K562 (cell line): ENCODE results near the gene NOP14. TPM values are rescaled to one million over a fixed set of nuclear protein-coding genes. Genes with fewer than 3 reads are reported as not detected.

ENCODE experiments used
- ATAC-seq: fragments of 200-7000 bp; cut with Tn5 transposase; 3 replicates; pipeline ENCODE4 v1.9.1; 2020; ENCODE audit warnings: moderate library complexity
- BruUV-seq: library from RNA; stranded (reverse); fragments of 400-500 nt; replicated peaks from 2 replicates; lab custom pipeline; 2021; lab: Mats Ljungman, UMichigan
- CTCF ChIA-PET: fragments of 300-600 bp; formaldehyde crosslinking; extraction: SDS; loops from one replicate; lab custom pipeline; 2021; ENCODE audit warnings: low intra/inter-chr PET ratio; lab: Yijun Ruan, JAX
- POLR2A ChIA-PET: fragments of 300-600, 350-650 bp; sonication (Branson Sonifier 250); formaldehyde crosslinking; extraction: SDS; loops from one replicate; lab custom pipeline; 2021; ENCODE audit warnings: antibody characterized with exemption, inconsistent platforms; lab: Yijun Ruan, JAX
- DNase-seq, 4 experiments: peaks; one replicate each; pipeline versions ENCODE4 v3.0.0 to v3.0.0-alpha.2; 2011 to 2018; ENCODE audit warnings: low spot score in 3 of 4, mixed read lengths in 3 of 4; ENCODE audit errors: extremely low read depth in 1 of 4
- FAIRE-seq: peaks from 2 replicates; lab custom pipeline; 2011; peaks lifted over from hg19 to GRCh38; lab: Jason Lieb, UNC
- H2AFZ ChIP-seq: 2 replicates; pipeline ENCODE4 v1.6.0; 2011; ENCODE audit warnings: low read depth, low read length, control low read depth, inconsistent platforms
- H3K27ac ChIP-seq: fragments of 200-600 bp; 3 replicates; pipeline ENCODE4 v1.8.0; 2011; ENCODE audit warnings: low read depth, mild to moderate bottlenecking, control low read depth, inconsistent platforms, low read length, moderate library complexity, mixed read lengths; ENCODE audit errors: extremely low read depth
- H3K27me3 ChIP-seq, 2 experiments: fragments of 300-600 bp in 1 of 2; 2 replicates in 1 of 2; 3 replicates in 1 of 2; pipeline versions ENCODE4 v1.6.0 to v1.8.0; 2011; ENCODE audit warnings: inconsistent platforms in 2 of 2, low read length in 2 of 2, mild to moderate bottlenecking in 1 of 2, mixed read lengths in 1 of 2, moderate library complexity in 1 of 2; ENCODE audit not compliant: control insufficient read depth in 2 of 2, insufficient read depth in 2 of 2
- H3K36me3 ChIP-seq: fragments of 300-600 bp; 3 replicates; pipeline ENCODE4 v1.8.0; 2011; ENCODE audit warnings: mild to moderate bottlenecking, low read length, inconsistent platforms; ENCODE audit not compliant: control insufficient read depth, insufficient read depth
- H3K4me1 ChIP-seq, 2 experiments: fragments of 200-600 bp in 1 of 2; replicated peaks in 1 of 2; 2 replicates in 1 of 2; 3 replicates in 1 of 2; pipeline versions ENCODE4 v1.5.1 to v1.8.0; 2011; ENCODE audit warnings: inconsistent platforms in 2 of 2, low read length in 2 of 2, mild to moderate bottlenecking in 1 of 2, mixed read lengths in 1 of 2, moderate library complexity in 1 of 2; ENCODE audit not compliant: control insufficient read depth in 2 of 2, insufficient read depth in 2 of 2
- H3K4me2 ChIP-seq: 2 replicates; pipeline ENCODE4 v1.6.1; 2011; ENCODE audit warnings: low read length, control low read depth, inconsistent platforms, mixed read lengths; ENCODE audit not compliant: insufficient read depth
- H3K4me3 ChIP-seq: fragments of 200-600 bp; sonication (generic), shearing (Covaris generic); 2 replicates; pipeline ENCODE4 v1.5.1; 2016; ENCODE audit warnings: control low read depth, inconsistent platforms
- H3K79me2 ChIP-seq: fragments of 200-600 bp; 3 replicates; pipeline ENCODE4 v1.8.0; 2011; ENCODE audit warnings: low read length, inconsistent platforms; ENCODE audit not compliant: control insufficient read depth, insufficient read depth
- H3K9ac ChIP-seq, 2 experiments: 2 replicates each; pipeline versions ENCODE4 v1.6.0 to v1.6.1; 2011; ENCODE audit warnings: low read depth in 2 of 2, low read length in 2 of 2, control low read depth in 1 of 2, inconsistent platforms in 1 of 2, mild to moderate bottlenecking in 1 of 2, mixed read lengths in 1 of 2; ENCODE audit not compliant: insufficient read depth in 1 of 2
- H3K9me1 ChIP-seq: one replicate; pipeline ENCODE4 v1.6.0; 2011; ENCODE audit warnings: inconsistent platforms, mild to moderate bottlenecking, low read length, moderate library complexity; ENCODE audit not compliant: control insufficient read depth, insufficient read depth
- H3K9me3 ChIP-seq: replicated peaks from 2 replicates; pipeline ENCODE4 v1.5.1; 2011; ENCODE audit warnings: low read depth, low read length, inconsistent platforms; ENCODE audit not compliant: control insufficient read depth, insufficient read depth
- H4K20me1 ChIP-seq: replicated peaks from 2 replicates; pipeline ENCODE4 v1.6.1; 2011; ENCODE audit warnings: low read length, inconsistent platforms, mixed read lengths; ENCODE audit not compliant: control insufficient read depth, insufficient read depth
- CHD1 ChIP-seq: fragments of 200-600 bp; sonication (generic); IDR thresholded peaks from one replicate; pipeline ENCODE4 v1.6.1; 2012; ENCODE audit warnings: mild to moderate bottlenecking, moderate library complexity, low read length, inconsistent platforms
- E2F3 ChIP-seq: fragments of 250-450 bp; sonication (Bioruptor Pico); IDR thresholded peaks from 2 replicates; pipeline ENCODE4 v1.4.0; 2020; ENCODE audit warnings: mild to moderate bottlenecking
- FOS ChIP-seq: IDR thresholded peaks from 3 replicates; pipeline ENCODE4 v1.6.1; 2011; ENCODE audit not compliant: insufficient read length; ENCODE audit errors: extremely low read depth
- HDGF ChIP-seq: fragments of 450-650 bp; IDR thresholded peaks from 2 replicates; pipeline ENCODE4 v1.6.1; 2016
- HES1 ChIP-seq: fragments of 450-650 bp; IDR thresholded peaks from 2 replicates; pipeline ENCODE4 v1.6.1; 2016; ENCODE audit warnings: low read depth, mild to moderate bottlenecking, moderate library complexity
- NEUROD1 ChIP-seq: fragments of 150-350 bp; IDR thresholded peaks from 2 replicates; pipeline ENCODE4 v1.6.1; 2014; ENCODE audit warnings: borderline replicate concordance, low read length, low read depth; ENCODE audit not compliant: partially characterized antibody
- RBFOX2 ChIP-seq: fragments of 200-400 bp; formaldehyde crosslinking; IDR thresholded peaks from 2 replicates; pipeline ENCODE4 v1.6.1; 2017; ENCODE audit warnings: low read depth, mild to moderate bottlenecking, low read length, moderate library complexity
- RFX1 ChIP-seq: fragments of 450-650 bp; IDR thresholded peaks from 2 replicates; pipeline ENCODE4 v1.6.1; 2016; ENCODE audit warnings: mild to moderate bottlenecking, moderate library complexity
- SMARCA5 ChIP-seq: fragments of 450-650 bp; IDR thresholded peaks from 2 replicates; pipeline ENCODE4 v1.6.1; 2016
- ZBTB7A ChIP-seq: IDR thresholded peaks from 2 replicates; pipeline ENCODE4 v1.6.1; 2011; ENCODE audit warnings: low read depth, mild to moderate bottlenecking, low read length, moderate library complexity, borderline replicate concordance; ENCODE audit not compliant: control insufficient read depth
- ZNF165 ChIP-seq: fragments of 250-450 bp; sonication (Bioruptor Pico); IDR thresholded peaks from 2 replicates; pipeline ENCODE4 v1.4.0; 2020; ENCODE audit warnings: borderline replicate concordance
- ZNF274 ChIP-seq: IDR thresholded peaks from 2 replicates; pipeline ENCODE4 v1.6.1; 2011; ENCODE audit warnings: low read depth, mild to moderate bottlenecking, low read length, moderate library complexity, borderline replicate concordance
- ZNF511 ChIP-seq: sonication (generic); formaldehyde crosslinking; IDR thresholded peaks from 2 replicates; pipeline ENCODE4 v1.8.0; 2022; ENCODE audit warnings: mild to moderate bottlenecking, missing genetic modification reagents
- ZNF584 ChIP-seq: fragments of 200-800 bp; sonication (Bioruptor generic); IDR thresholded peaks from 2 replicates; pipeline ENCODE4 v1.6.1; 2016; ENCODE audit warnings: low read depth, mild to moderate bottlenecking, missing genetic modification characterization, missing compliant biosample characterization
- WGBS: fragments of 100-300 bp; shearing (Covaris generic); methylation state at CpG from one replicate; pipeline ENCODE4 v1.1.6; 2016; ENCODE audit warnings: low coverage, mixed read lengths; ENCODE audit not compliant: insufficient coverage; ENCODE audit errors: missing lambda C conversion rate; 5-methylcytosine and 5-hydroxymethylcytosine counted together
- in situ Hi-C: fragments of 300-500 bp; cut with MboI; formaldehyde crosslinking; loops from 4 replicates; pipeline ENCODE4 v1.15.0; 2018; ENCODE audit warnings: inconsistent platforms, mixed read lengths
- intact Hi-C: fragments of 100-400 bp; cut with micrococcal nuclease; formaldehyde crosslinking; loops from 2 replicates; pipeline ENCODE4 v1.14.2; 2022
- polyA plus RNA-seq, 8 experiments: library from polyadenylated mRNA; depleted of rRNA in 4 of 8; stranded (reverse) in 5 of 8; unstranded in 3 of 8; fragments of >200 nt; fragmentation: Nextera tagmentation in 2 of 8; fragmentation: Illumina TruSeq in 1 of 8; extraction: Ambion mirVana in 2 of 8; extraction: Trizol in 1 of 8; gene quantifications; 2 replicates each; pipeline versions ENCODE4 v1.2.1 to v1.2.3, GENCODE V29; 2011 to 2014; ENCODE audit warnings: inconsistent platforms in 1 of 8, missing spikeins in 1 of 8
- total RNA-seq, 7 experiments: library from RNA; depleted of rRNA in 6 of 7; stranded (reverse); fragments of >200 nt in 6 of 7; fragmentation: Illumina TruSeq in 2 of 7; extraction: Trizol in 2 of 7; gene quantifications; 2 replicates each; pipeline versions ENCODE4 v1.2.1 to v1.2.3, GENCODE V29; 2011 to 2021; ENCODE audit warnings: low replicate concordance in 1 of 7
- TF ChIP-seq, protein P1 (sequence below): sonication (generic); formaldehyde crosslinking; IDR thresholded peaks from 2 replicates; pipeline ENCODE4 v1.8.0; 2022; ENCODE audit warnings: mild to moderate bottlenecking, missing genetic modification reagents

Gene NOP14
- total and polyA plus RNA-seq, 9 of the 15 experiments (the other 6 are each of a cell fraction or from before 2014, with no cell fraction given): 12.7 to 76.0 (median 50.9) TPM

GRCh38 chr4:2954358-2955185 is 8.6 kb downstream of the NOP14 start:
- Histone ChIP-seq H3K36me3 (peaks cover 95% of the 10 kb centered on the region), H4K20me1 (peaks cover 10% of the 10 kb centered on the region; the same call in 1 of the 2 replicates), H3K9me3 (peaks cover 8% of the 10 kb centered on the region), H3K4me2 (no peak overlapping the region), H2AFZ (no peak overlapping the region), H3K79me2 (peaks cover 36% of the 10 kb centered on the region), H3K4me1 (0 out of 5 replicates have a peak, but pooled peaks cover 0 to 2% of the 10 kb centered on the region in 2 experiments), H3K27ac (no peak overlapping the region), H3K9me1 (no peaks in the 10 kb centered on the region), H3K4me3 (no peak overlapping the region), H3K9ac (no peak overlapping the region), H3K27me3 (no peaks in the 10 kb centered on the region)
- intact Hi-C loops (no loop called here), in situ Hi-C loops (no loop called here)
- BruUV-seq: no TSS peak
- ChIA-PET POLR2A (interaction anchor here (0.6 to 3.1 kb wide), 4 partner anchors 8 to 56 kb away, joined by 3 to 23 read pairs (median 7); partner anchors contain the start of genes GRK4 and NOP14), CTCF (interaction anchor here (0.5 to 0.6 kb wide), 2 partner anchors 10 to 753 kb away, joined by 3 to 5 read pairs; no protein-coding TSS in a partner anchor)
- ATAC-seq (peak; percentile 73), DNase-seq (peak in 3 of 4 experiments; percentile 33 to 59 (median 50)), FAIRE-seq (no peak)
- 92% methylated on average over 21 of the region's 33 CpGs for WGBS
- TF ChIP-seq ZNF511 (no peak), RBFOX2 (peak; percentile 64; the same call in 1 of the 2 replicates), RFX1 (no peak), HDGF (no peak), NEUROD1 (no peak), ZBTB7A (no peak), ZNF165 (CRISPR knock-in tag) (no peak), SMARCA5 (no peak), HES1 (no peak), FOS (no peak), ZNF584 (CRISPR knock-in tag) (no peak), E2F3 (no peak), CHD1 (no peak), ZNF274 (no peak)
- TF ChIP-seq, protein P1, sequence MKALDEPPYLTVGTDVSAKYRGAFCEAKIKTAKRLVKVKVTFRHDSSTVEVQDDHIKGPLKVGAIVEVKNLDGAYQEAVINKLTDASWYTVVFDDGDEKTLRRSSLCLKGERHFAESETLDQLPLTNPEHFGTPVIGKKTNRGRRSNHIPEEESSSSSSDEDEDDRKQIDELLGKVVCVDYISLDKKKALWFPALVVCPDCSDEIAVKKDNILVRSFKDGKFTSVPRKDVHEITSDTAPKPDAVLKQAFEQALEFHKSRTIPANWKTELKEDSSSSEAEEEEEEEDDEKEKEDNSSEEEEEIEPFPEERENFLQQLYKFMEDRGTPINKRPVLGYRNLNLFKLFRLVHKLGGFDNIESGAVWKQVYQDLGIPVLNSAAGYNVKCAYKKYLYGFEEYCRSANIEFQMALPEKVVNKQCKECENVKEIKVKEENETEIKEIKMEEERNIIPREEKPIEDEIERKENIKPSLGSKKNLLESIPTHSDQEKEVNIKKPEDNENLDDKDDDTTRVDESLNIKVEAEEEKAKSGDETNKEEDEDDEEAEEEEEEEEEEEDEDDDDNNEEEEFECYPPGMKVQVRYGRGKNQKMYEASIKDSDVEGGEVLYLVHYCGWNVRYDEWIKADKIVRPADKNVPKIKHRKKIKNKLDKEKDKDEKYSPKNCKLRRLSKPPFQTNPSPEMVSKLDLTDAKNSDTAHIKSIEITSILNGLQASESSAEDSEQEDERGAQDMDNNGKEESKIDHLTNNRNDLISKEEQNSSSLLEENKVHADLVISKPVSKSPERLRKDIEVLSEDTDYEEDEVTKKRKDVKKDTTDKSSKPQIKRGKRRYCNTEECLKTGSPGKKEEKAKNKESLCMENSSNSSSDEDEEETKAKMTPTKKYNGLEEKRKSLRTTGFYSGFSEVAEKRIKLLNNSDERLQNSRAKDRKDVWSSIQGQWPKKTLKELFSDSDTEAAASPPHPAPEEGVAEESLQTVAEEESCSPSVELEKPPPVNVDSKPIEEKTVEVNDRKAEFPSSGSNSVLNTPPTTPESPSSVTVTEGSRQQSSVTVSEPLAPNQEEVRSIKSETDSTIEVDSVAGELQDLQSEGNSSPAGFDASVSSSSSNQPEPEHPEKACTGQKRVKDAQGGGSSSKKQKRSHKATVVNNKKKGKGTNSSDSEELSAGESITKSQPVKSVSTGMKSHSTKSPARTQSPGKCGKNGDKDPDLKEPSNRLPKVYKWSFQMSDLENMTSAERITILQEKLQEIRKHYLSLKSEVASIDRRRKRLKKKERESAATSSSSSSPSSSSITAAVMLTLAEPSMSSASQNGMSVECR (CRISPR knock-in tag): no peak
